ENCODE data around the gene SHE.
A peak's percentile ranks its signal among the peaks of the same experiment; 100 is the strongest.

- TF ChIP-seq POLR2A (IDR thresholded peaks at IDR 0.05) (no peak), CTCF (IDR thresholded peaks at IDR 0.05) (peak in 4 of 7 experiments; percentile 6 to 28 (median 14))
These were observed 23.6 kb downstream of the SHE start for GRCh38 chr1:154478639-154479038.

Data from body of pancreas (tissue), 4 donors.